ENCODE data around the gene RPS2. TPM values are rescaled to one million over a fixed set of nuclear protein-coding genes. Genes with fewer than 3 reads are reported as not detected.
A peak's percentile ranks its signal among the peaks of the same experiment; 100 is the strongest.

Gene RPS2
- total and polyA plus RNA-seq, 2 donors (not counting 1 experiment from before 2014, with no cell fraction given), result 1,683 to 2,596 TPM

DNA sequence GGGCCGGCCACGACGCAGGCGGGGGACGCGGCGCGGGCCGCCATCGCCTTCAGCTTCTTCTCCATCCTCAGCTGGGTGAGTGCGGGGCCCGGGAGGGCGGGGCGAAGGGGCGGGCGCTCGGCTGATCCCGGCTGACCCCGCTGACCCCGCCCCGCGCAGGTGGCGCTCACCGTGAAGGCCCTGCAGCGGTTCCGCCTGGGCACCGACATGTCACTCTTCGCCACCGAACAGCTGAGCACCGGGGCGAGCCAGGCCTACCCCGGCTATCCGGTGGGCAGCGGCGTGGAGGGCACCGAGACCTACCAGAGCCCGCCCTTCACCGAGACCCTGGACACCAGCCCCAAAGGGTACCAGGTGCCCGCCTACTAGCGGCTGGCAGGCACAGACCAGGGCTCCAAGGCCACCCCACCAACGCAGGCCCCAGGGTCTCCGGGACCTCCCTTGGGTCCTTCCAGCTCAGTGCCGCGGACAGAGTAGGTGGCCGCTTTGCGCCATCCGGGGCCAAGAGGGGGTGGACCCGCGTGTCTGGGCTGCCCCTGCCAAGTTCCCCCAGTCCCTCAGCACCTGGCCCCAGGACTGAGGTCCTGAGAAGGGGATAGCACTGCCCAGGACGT, 28.2 kb upstream of the RPS2 start:
- H3K9ac ChIP-seq (ENCODE audit: insufficient read depth, low read length), result no peak overlapping the region
- H4K20me1 ChIP-seq (ENCODE audit: control insufficient read depth, extremely low read depth, insufficient read depth, low read length), result no peaks in the 10 kb centered on the region
- TF ChIP-seq EZH2 (IDR thresholded peaks at IDR 0.05; ENCODE audit: low read length, missing control alignments), result no peak
- TF ChIP-seq, protein P1, sequence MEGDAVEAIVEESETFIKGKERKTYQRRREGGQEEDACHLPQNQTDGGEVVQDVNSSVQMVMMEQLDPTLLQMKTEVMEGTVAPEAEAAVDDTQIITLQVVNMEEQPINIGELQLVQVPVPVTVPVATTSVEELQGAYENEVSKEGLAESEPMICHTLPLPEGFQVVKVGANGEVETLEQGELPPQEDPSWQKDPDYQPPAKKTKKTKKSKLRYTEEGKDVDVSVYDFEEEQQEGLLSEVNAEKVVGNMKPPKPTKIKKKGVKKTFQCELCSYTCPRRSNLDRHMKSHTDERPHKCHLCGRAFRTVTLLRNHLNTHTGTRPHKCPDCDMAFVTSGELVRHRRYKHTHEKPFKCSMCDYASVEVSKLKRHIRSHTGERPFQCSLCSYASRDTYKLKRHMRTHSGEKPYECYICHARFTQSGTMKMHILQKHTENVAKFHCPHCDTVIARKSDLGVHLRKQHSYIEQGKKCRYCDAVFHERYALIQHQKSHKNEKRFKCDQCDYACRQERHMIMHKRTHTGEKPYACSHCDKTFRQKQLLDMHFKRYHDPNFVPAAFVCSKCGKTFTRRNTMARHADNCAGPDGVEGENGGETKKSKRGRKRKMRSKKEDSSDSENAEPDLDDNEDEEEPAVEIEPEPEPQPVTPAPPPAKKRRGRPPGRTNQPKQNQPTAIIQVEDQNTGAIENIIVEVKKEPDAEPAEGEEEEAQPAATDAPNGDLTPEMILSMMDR (conservative IDR thresholded peaks at IDR 0.05 in 1 of 2, IDR thresholded peaks at IDR 0.05 in 1 of 2; ENCODE audit: low read depth in 1 of 2, low read length in 2 of 2), result no peak
- no peaks in the 10 kb centered on the region for H3K79me2 ChIP-seq (ENCODE audit: control insufficient read depth, insufficient read depth, low read length)
- peaks cover 11% of the 10 kb centered on the region for H3K4me1 ChIP-seq (ENCODE audit: control insufficient read depth, extremely low read depth, insufficient read depth, low read length)
- H3K9me3 ChIP-seq (ENCODE audit: control insufficient read depth, insufficient read depth, low read depth, low read length), result no peaks in the 10 kb centered on the region
- H3K27me3 ChIP-seq (ENCODE audit: control insufficient read depth, insufficient read depth, low read length), result peaks cover 21% of the 10 kb centered on the region
- H2AFZ ChIP-seq (ENCODE audit: low read length), result no peak overlapping the region
- H3K27ac ChIP-seq (ENCODE audit: insufficient read depth, low read length), result no peak overlapping the region
- no peak overlapping the region for H3K4me3 ChIP-seq (replicated peaks in 1 of 4; ENCODE audit: control extremely low read depth in 1 of 4, insufficient read depth in 1 of 4, low read depth in 3 of 4, low read length in 4 of 4)
- no peak for DNase-seq (ENCODE audit: low read depth in 2 of 2)
- no peaks in the 10 kb centered on the region for H3K36me3 ChIP-seq (ENCODE audit: control insufficient read depth, insufficient read depth, low read length)
- H3K4me2 ChIP-seq (ENCODE audit: extremely low read depth, insufficient read depth, low read length), result no peak overlapping the region

DNA sequence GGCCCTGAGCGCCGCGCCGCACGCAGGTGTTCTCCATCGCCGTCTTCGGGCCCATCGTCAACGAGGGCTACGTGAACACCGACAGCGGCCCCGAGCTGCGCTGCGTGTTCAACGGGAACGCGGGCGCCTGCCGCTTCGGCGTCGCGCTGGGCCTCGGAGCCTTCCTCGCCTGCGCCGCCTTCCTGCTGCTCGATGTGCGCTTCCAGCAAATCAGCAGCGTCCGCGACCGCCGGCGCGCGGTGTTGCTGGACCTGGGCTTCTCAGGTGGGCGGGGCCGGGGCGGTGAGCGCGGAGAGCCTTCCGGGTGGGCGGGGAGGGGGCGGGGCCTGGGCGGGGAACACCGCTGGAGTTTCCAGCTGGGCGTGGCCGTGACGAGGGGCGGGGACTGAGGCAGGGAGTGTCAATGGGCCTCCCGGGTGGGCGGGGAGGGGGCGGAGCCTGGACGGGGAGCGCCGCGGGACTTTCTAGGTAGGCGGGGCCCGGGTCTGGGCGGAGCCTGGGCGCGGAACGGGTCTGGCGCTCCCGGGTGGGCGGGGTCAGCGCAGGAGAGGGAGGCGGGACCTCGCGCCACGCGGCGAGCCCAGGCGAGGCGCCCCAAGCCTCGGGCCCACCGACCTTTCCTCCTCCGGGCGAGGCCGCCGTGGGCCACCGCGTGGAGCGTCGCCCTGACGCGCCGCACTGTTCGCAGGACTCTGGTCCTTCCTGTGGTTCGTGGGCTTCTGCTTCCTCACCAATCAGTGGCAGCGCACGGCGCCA, 27.5 kb upstream of the RPS2 start:
- TF ChIP-seq, protein P1 (conservative IDR thresholded peaks at IDR 0.05 in 1 of 2, IDR thresholded peaks at IDR 0.05 in 1 of 2; ENCODE audit: low read depth in 1 of 2, low read length in 2 of 2), result no peak
- no peak for TF ChIP-seq EZH2 (IDR thresholded peaks at IDR 0.05; ENCODE audit: low read length, missing control alignments)
- Histone ChIP-seq H3K4me3 (replicated peaks in 1 of 4; ENCODE audit: control extremely low read depth in 1 of 4, insufficient read depth in 1 of 4, low read depth in 3 of 4, low read length in 4 of 4) (peak overlapping the region in 3 of 4 experiments; percentile 13 to 36 (median 15)), H3K27ac (ENCODE audit: insufficient read depth, low read length) (no peak overlapping the region), H2AFZ (ENCODE audit: low read length) (peak overlapping the region; percentile 75), H3K4me2 (ENCODE audit: extremely low read depth, insufficient read depth, low read length) (peak overlapping the region; percentile 68), H3K4me1 (ENCODE audit: control insufficient read depth, extremely low read depth, insufficient read depth, low read length) (peaks cover 11% of the 10 kb centered on the region), H3K79me2 (ENCODE audit: control insufficient read depth, insufficient read depth, low read length) (no peaks in the 10 kb centered on the region), H4K20me1 (ENCODE audit: control insufficient read depth, extremely low read depth, insufficient read depth, low read length) (no peaks in the 10 kb centered on the region), H3K27me3 (ENCODE audit: control insufficient read depth, insufficient read depth, low read length) (peaks cover 21% of the 10 kb centered on the region), H3K9ac (ENCODE audit: insufficient read depth, low read length) (no peak overlapping the region), H3K9me3 (ENCODE audit: control insufficient read depth, insufficient read depth, low read depth, low read length) (no peaks in the 10 kb centered on the region), H3K36me3 (ENCODE audit: control insufficient read depth, insufficient read depth, low read length) (peaks cover under 1% of the 10 kb centered on the region)
- DNase-seq (ENCODE audit: low read depth in 2 of 2), result peak; percentile 81 to 90

DNA sequence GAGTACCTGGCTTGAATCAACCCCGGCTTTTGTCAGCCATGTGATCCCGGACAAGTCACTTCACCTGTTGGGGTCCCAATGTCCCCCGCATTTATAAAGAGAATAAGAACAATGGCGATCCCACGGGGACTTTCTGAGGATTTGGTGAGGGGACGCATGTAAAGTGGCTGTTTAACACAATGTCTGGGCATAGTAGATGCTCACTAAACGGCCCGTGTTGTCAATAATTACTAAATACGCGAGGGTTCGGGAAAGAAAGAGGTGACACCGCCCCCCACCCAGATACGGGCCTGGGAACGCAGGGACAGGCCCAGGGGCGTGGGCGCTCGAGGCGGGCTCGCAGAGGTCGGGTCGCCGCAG, 26.9 kb upstream of the RPS2 start:
- peaks cover 7% of the 10 kb centered on the region for H3K4me1 ChIP-seq (ENCODE audit: control insufficient read depth, extremely low read depth, insufficient read depth, low read length)
- H3K9ac ChIP-seq (ENCODE audit: insufficient read depth, low read length), result no peak overlapping the region
- peak overlapping the region in 3 of 4 experiments; percentile 13 to 36 (median 15) for H3K4me3 ChIP-seq (replicated peaks in 1 of 4; ENCODE audit: control extremely low read depth in 1 of 4, insufficient read depth in 1 of 4, low read depth in 3 of 4, low read length in 4 of 4)
- no peaks in the 10 kb centered on the region for H3K79me2 ChIP-seq (ENCODE audit: control insufficient read depth, insufficient read depth, low read length)
- peaks cover 21% of the 10 kb centered on the region for H3K27me3 ChIP-seq (ENCODE audit: control insufficient read depth, insufficient read depth, low read length)
- H3K4me2 ChIP-seq (ENCODE audit: extremely low read depth, insufficient read depth, low read length), result peak overlapping the region; percentile 68
- peak overlapping the region; percentile 75 for H2AFZ ChIP-seq (ENCODE audit: low read length)
- H3K27ac ChIP-seq (ENCODE audit: insufficient read depth, low read length), result no peak overlapping the region
- TF ChIP-seq, protein P1 (conservative IDR thresholded peaks at IDR 0.05 in 1 of 2, IDR thresholded peaks at IDR 0.05 in 1 of 2; ENCODE audit: low read depth in 1 of 2, low read length in 2 of 2), result no peak
- no peak for TF ChIP-seq EZH2 (IDR thresholded peaks at IDR 0.05; ENCODE audit: low read length, missing control alignments)
- no peak for DNase-seq (ENCODE audit: low read depth in 2 of 2)
- H4K20me1 ChIP-seq (ENCODE audit: control insufficient read depth, extremely low read depth, insufficient read depth, low read length), result no peaks in the 10 kb centered on the region
- peaks cover 5% of the 10 kb centered on the region for H3K36me3 ChIP-seq (ENCODE audit: control insufficient read depth, insufficient read depth, low read length)
- no peaks in the 10 kb centered on the region for H3K9me3 ChIP-seq (ENCODE audit: control insufficient read depth, insufficient read depth, low read depth, low read length)

Measured in fibroblast of lung (primary cell).